ENCODE results near the gene UBAC2.

Gene UBAC2

GRCh38 chr13:99200432-99201167, at the start of gene UBAC2:
Gene UBAC2, plus strand, starts transcription at chr13:99200854. Its CDS starts 55 bp downstream, at chr13:99200909.
- H3K27me3 Mint-ChIP-seq = no peaks in the 10 kb centered on the region
- peak within 1 kb of the TSS; percentile 98 for H3K27ac Mint-ChIP-seq
- peak; percentile 90 for ATAC-seq
- H3K9me3 Mint-ChIP-seq = no peaks in the 10 kb centered on the region
- peak within 1 kb of the TSS; percentile 91 for H3K4me3 Mint-ChIP-seq
- peaks cover 65% of the 10 kb centered on the region for H3K4me1 Mint-ChIP-seq
- H3K36me3 Mint-ChIP-seq = peaks cover 7% of the 10 kb centered on the region

DNA sequence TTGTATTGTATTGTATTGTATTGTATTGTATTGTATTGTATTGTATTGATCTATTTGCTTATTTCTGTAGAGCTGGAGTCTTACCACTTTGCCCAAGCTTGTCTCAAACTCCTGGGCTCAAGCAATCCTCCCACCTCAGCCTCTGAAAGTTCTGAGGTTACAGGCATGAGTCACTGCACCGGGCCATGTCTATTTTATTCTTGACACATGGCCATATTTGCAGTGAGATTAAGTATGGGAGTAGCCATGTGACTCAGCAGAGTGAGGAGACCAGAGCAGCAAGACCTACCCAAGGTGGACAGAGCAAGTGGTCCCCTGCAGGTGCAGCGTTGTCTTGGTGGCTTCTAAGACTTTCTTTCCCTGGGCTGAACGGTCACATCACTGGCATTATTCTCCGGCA, 49.1 kb upstream of the UBAC2 start:
- no peak overlapping the region for H3K4me3 Mint-ChIP-seq
- peaks cover 31% of the 10 kb centered on the region for H3K27me3 Mint-ChIP-seq
- H3K4me1 Mint-ChIP-seq = peaks cover 2% of the 10 kb centered on the region
- H3K9me3 Mint-ChIP-seq = no peaks in the 10 kb centered on the region
- no peaks in the 10 kb centered on the region for H3K36me3 Mint-ChIP-seq
- H3K27ac Mint-ChIP-seq = no peak overlapping the region
- peak; percentile 54 for ATAC-seq

- Mint-ChIP-seq H3K36me3 (no peaks in the 10 kb centered on the region), H3K4me1 (no peaks in the 10 kb centered on the region), H3K27me3 (peaks cover 24% of the 10 kb centered on the region), H3K27ac (no peak overlapping the region), H3K4me3 (no peak overlapping the region), H3K9me3 (no peaks in the 10 kb centered on the region)
- ATAC-seq = no peak
Observed at GRCh38 chr13:99153219-99153618, 47.4 kb upstream of the UBAC2 start.

GRCh38 chr13:99154064-99154463, 46.6 kb upstream of the UBAC2 start:
- Mint-ChIP-seq H3K36me3 (no peaks in the 10 kb centered on the region), H3K27me3 (peaks cover 25% of the 10 kb centered on the region), H3K4me1 (no peaks in the 10 kb centered on the region), H3K4me3 (no peak overlapping the region), H3K9me3 (no peaks in the 10 kb centered on the region), H3K27ac (no peak overlapping the region)
- ATAC-seq = no peak

DNA sequence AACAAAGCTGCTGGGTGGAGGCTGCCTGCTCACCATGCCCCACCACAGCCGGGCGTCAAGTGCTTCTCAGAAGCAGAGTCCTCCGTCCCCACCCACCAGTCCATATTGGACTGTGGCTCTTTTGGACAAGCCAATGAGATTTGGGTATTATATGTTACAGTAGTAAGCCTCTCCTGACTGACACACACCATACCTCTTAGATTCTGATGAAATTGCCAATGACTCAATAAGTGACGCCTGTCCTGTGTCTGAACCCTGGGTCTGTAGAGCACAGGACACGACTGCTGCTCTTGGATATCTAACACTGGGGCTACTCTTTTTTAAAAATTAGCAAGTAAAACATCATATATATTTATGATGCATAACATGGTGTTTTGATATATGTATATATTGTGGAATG, 44.8 kb upstream of the UBAC2 start:
- Mint-ChIP-seq H3K9me3 (no peaks in the 10 kb centered on the region), H3K36me3 (no peaks in the 10 kb centered on the region), H3K27me3 (peaks cover 25% of the 10 kb centered on the region), H3K4me1 (no peaks in the 10 kb centered on the region), H3K27ac (no peak overlapping the region), H3K4me3 (no peak overlapping the region)
- ATAC-seq = no peak

GRCh38 chr13:99157046-99157445, 43.6 kb upstream of the UBAC2 start:
- no peak for ATAC-seq
- no peak overlapping the region for H3K4me3 Mint-ChIP-seq
- H3K9me3 Mint-ChIP-seq = no peaks in the 10 kb centered on the region
- peaks cover 30% of the 10 kb centered on the region for H3K27me3 Mint-ChIP-seq
- no peaks in the 10 kb centered on the region for H3K4me1 Mint-ChIP-seq
- H3K27ac Mint-ChIP-seq = no peak overlapping the region
- H3K36me3 Mint-ChIP-seq = no peaks in the 10 kb centered on the region

- no peak for ATAC-seq
- Mint-ChIP-seq H3K27ac (no peak overlapping the region), H3K27me3 (peaks cover 30% of the 10 kb centered on the region)
Observed at GRCh38 chr13:99158846-99159245, 41.8 kb upstream of the UBAC2 start.

GRCh38 chr13:99159331-99160061, 41.2 kb upstream of the UBAC2 start:
- no peaks in the 10 kb centered on the region for H3K4me1 Mint-ChIP-seq
- no peak overlapping the region for H3K4me3 Mint-ChIP-seq
- no peak for ATAC-seq
- no peak overlapping the region for H3K27ac Mint-ChIP-seq
- H3K36me3 Mint-ChIP-seq = no peaks in the 10 kb centered on the region
- H3K9me3 Mint-ChIP-seq = no peaks in the 10 kb centered on the region
- H3K27me3 Mint-ChIP-seq = peaks cover 30% of the 10 kb centered on the region

More at GRCh38 chr13:99158846-99159245, 41.8 kb upstream of the UBAC2 start:
- Mint-ChIP-seq H3K4me3 (no peak overlapping the region), H3K4me1 (no peaks in the 10 kb centered on the region), H3K36me3 (no peaks in the 10 kb centered on the region), H3K9me3 (no peaks in the 10 kb centered on the region)

DNA sequence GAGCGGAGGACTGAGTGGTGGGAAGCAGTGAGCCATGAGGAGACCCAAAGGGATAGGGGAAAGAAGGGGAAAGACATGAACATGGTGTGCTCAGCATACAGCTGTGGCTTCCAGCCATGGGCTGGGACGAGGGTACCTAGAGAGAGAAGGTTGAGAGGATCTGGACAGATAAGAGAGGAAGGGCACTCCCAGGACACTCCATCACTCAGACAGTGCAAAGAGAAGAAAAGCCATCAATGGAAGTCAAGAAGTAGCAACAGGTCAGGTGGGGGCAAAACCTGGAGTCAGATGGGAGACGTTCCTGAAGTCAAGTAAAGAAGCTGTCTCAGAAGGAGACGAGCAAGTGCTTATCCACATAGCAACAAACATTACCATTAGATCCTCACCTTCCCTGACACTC, 40.2 kb upstream of the UBAC2 start:
- no peak for ATAC-seq
- Mint-ChIP-seq H3K4me3 (no peak overlapping the region), H3K27me3 (peaks cover 30% of the 10 kb centered on the region), H3K36me3 (no peaks in the 10 kb centered on the region), H3K27ac (no peak overlapping the region), H3K4me1 (no peaks in the 10 kb centered on the region), H3K9me3 (no peaks in the 10 kb centered on the region)

- Mint-ChIP-seq H3K9me3 (no peaks in the 10 kb centered on the region), H3K4me1 (peaks cover 7% of the 10 kb centered on the region), H3K36me3 (no peaks in the 10 kb centered on the region), H3K4me3 (no peak overlapping the region), H3K27me3 (peaks cover 30% of the 10 kb centered on the region), H3K27ac (no peak overlapping the region)
- ATAC-seq = no peak
Observed at GRCh38 chr13:99161512-99161911, 39.1 kb upstream of the UBAC2 start.

GRCh38 chr13:99162567-99163361, 37.9 kb upstream of the UBAC2 start:
- peaks cover 7% of the 10 kb centered on the region for H3K4me1 Mint-ChIP-seq
- no peak overlapping the region for H3K27ac Mint-ChIP-seq
- no peaks in the 10 kb centered on the region for H3K9me3 Mint-ChIP-seq
- H3K36me3 Mint-ChIP-seq = no peaks in the 10 kb centered on the region
- peaks cover 30% of the 10 kb centered on the region for H3K27me3 Mint-ChIP-seq
- no peak overlapping the region for H3K4me3 Mint-ChIP-seq
- no peak for ATAC-seq

DNA sequence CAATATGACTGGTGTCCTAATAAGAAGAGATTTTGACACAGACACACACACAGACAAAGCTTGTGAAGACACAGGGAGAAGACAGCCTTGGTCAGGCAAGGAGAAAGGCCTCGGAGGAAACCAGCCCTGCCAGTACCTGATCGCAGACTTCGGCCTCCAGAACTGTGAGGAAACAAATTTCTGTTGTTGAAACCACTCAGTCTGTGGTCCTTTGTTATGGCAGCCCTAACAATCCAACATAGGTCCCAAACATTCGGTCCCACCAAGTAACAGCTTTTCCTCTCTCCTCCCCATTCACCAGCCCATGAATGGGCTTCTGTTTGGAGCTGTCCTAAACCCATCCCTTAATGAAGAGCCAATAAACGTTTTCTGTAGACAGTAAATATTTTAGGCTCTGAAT, 36.4 kb upstream of the UBAC2 start:
- peaks cover 18% of the 10 kb centered on the region for H3K27me3 Mint-ChIP-seq

DNA sequence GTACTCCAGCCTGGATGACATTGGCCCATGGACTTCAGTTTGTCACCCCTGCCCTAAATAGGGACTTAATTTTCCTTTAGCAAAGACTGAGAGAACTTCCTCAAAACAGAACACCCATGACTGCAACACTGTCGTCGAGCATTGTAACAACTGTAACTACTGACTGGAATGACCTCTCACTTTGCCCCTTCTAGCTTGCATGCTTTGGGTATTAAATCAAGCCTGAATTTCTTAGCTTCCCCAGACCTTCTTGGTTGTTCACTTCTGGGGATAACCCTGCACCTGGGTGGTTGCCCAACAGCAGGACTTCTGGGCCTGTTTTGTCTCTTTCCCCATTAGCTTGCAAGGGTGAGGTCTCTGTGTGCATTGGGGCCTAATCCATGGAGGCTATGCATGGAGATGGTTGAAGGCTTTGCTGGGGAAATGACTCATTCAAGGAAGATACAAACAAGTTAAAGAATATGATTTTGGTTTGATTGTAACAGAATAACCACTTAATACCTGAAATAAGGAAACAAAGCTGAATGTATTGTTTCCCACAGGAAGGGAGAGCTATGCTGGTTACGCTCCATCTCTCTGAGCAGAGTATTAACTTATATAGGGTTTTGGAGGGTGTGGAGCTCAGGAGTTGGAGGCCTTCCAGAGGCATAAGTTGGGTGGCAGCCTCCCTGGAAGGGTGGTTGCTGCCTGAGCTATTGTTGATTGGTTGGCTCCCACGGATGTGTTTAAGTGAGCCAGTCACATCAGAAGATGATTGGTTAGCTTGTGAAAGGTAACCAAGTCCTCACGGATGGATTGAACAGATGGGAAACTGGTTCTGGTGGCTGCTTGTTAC, 34.7 kb upstream of the UBAC2 start:
- Mint-ChIP-seq H3K9me3 (no peaks in the 10 kb centered on the region), H3K4me3 (no peak overlapping the region), H3K4me1 (peaks cover 7% of the 10 kb centered on the region), H3K36me3 (no peaks in the 10 kb centered on the region), H3K27me3 (peaks cover 3% of the 10 kb centered on the region), H3K27ac (no peak overlapping the region)
- no peak for ATAC-seq

More for the DNA sequence above, 36.4 kb upstream of the UBAC2 start:
- Mint-ChIP-seq H3K36me3 (no peaks in the 10 kb centered on the region), H3K4me1 (peaks cover 7% of the 10 kb centered on the region), H3K27ac (no peak overlapping the region), H3K9me3 (no peaks in the 10 kb centered on the region), H3K4me3 (no peak overlapping the region)
- ATAC-seq = no peak

DNA sequence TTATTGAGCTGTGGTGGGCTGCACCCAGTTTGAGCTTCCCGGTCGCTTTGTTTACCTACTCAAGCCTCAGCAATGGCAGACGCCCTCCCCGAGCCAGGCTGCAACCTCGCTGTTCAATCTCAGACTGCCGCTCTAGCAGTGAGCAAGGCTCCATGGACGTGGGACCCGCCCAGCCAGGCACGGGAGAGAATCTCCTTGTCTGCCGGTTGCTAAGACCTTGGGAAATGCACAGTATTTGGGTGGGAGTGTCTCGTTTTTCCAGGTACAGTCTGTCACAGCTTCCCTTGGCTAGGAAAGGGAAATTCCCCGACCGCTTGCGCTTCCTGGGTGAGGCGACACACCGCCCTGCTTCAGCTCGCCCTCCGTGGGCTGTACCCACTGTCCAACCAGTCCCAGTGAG, 27.7 kb upstream of the UBAC2 start:
- ATAC-seq = no peak
- Mint-ChIP-seq H3K4me3 (no peak overlapping the region), H3K4me1 (peaks cover 22% of the 10 kb centered on the region), H3K36me3 (no peaks in the 10 kb centered on the region), H3K27me3 (no peaks in the 10 kb centered on the region), H3K9me3 (no peaks in the 10 kb centered on the region), H3K27ac (no peak overlapping the region)

GRCh38 chr13:99173606-99174005, 27.0 kb upstream of the UBAC2 start:
- Mint-ChIP-seq H3K4me1 (peaks cover 29% of the 10 kb centered on the region), H3K27me3 (no peaks in the 10 kb centered on the region), H3K27ac (no peak overlapping the region), H3K36me3 (no peaks in the 10 kb centered on the region), H3K4me3 (no peak overlapping the region), H3K9me3 (no peaks in the 10 kb centered on the region)
- ATAC-seq = no peak
